ENCODE data around the gene RTTN.

Gene RTTN

DNA sequence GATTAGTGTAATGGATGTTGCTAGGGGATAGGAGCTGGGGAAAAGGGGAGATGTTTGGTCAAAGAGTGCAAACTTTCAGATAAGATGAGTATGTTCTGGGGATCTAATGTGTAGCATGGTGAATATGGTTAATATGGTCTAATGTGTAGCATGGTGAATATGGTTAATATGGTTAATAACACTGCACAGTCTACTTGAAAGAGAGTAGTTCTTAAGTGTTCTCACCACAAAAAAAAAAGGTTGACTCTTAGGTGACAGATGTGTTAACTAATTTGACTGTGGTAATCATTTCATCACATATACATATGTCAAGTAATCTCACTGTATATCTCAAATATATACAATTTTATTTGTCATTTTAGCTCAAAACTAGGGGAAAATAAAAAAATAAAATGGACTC lies 136.5 kb downstream of the RTTN start:
- no peak overlapping the region for H2AFZ ChIP-seq (ENCODE audit: low read depth, low read length)

DNA sequence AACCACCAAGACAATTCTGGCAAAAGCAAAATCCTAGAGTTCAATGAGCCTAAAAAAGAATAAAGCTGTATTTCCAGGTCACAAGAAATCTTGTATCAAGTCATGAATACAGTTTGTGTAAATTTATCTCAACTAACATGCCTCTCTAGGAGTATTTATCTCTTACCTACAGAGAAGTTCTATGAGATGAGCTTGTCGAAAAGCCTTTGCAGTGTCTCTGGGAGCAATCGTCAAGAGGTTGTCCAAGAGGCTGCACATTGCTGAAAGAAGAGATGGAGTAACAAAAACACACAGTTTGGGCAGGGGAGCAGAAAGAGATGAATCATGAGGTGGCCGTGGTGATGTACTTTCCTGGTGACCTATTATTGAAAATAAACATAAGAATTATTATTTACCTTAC lies 145.8 kb downstream of the RTTN start:
- no peaks in the 10 kb centered on the region for H3K4me1 ChIP-seq (ENCODE audit: control insufficient read depth, insufficient read depth, low read depth, low read length)
- H3K23ac ChIP-seq (ENCODE audit: low read length in 2 of 2) = no peak overlapping the region
- no peaks in the 10 kb centered on the region for H3K79me1 ChIP-seq (replicated peaks; ENCODE audit: low read length, poor library complexity, severe bottlenecking)
- H2AFZ ChIP-seq (ENCODE audit: low read depth, low read length) = no peak overlapping the region
- H3K9ac ChIP-seq (ENCODE audit: low read length) = no peak overlapping the region
- no peak overlapping the region for H3K4me3 ChIP-seq (ENCODE audit: insufficient read depth in 1 of 2, low read depth in 1 of 2, low read length in 2 of 2)
- no peak overlapping the region for H2BK12ac ChIP-seq (ENCODE audit: low read length in 2 of 2)
- no peak overlapping the region for H2BK120ac ChIP-seq (ENCODE audit: low read depth, low read length)
- H4K91ac ChIP-seq (ENCODE audit: low read length) = no peak overlapping the region
- no peak overlapping the region for H2BK5ac ChIP-seq (ENCODE audit: low read depth, low read length, poor library complexity, severe bottlenecking)
- H2BK15ac ChIP-seq (ENCODE audit: low read depth, poor library complexity, severe bottlenecking) = no peak overlapping the region
- no peak overlapping the region for H3K18ac ChIP-seq (ENCODE audit: low read depth in 1 of 2, low read length in 2 of 2)
- no peaks in the 10 kb centered on the region for H3K27me3 ChIP-seq (ENCODE audit: control insufficient read depth in 1 of 2, insufficient read depth in 1 of 2, low read length in 2 of 2)
- H3K4ac ChIP-seq (ENCODE audit: low read depth in 1 of 2, low read length in 2 of 2) = no peak overlapping the region
- no peak overlapping the region for H4K8ac ChIP-seq (ENCODE audit: low read length)
- no peaks in the 10 kb centered on the region for H3K9me3 ChIP-seq (ENCODE audit: control insufficient read depth, low read length)
- H3K4me2 ChIP-seq (ENCODE audit: low read length, poor library complexity, severe bottlenecking) = no peak overlapping the region
- no peak overlapping the region for H3K14ac ChIP-seq (ENCODE audit: low read length in 2 of 2)
- H3K36me3 ChIP-seq (ENCODE audit: control insufficient read depth in 1 of 2, insufficient read depth in 2 of 2, low read depth in 1 of 2, low read length in 2 of 2) = peaks cover 0 to 18% of the 10 kb centered on the region in 2 experiments
- no peak for DNase-seq
- no peak overlapping the region for H3K27ac ChIP-seq (ENCODE audit: low read length, poor library complexity, severe bottlenecking)
- 93% methylated on average over 2 of the region's 3 CpGs for WGBS
- H2AK5ac ChIP-seq (ENCODE audit: low read length, severe bottlenecking) = no peak overlapping the region

More for the DNA sequence above, 136.5 kb downstream of the RTTN start:
- no peak overlapping the region for H2BK15ac ChIP-seq (ENCODE audit: low read depth, poor library complexity, severe bottlenecking)
- no peak overlapping the region for H2BK5ac ChIP-seq (ENCODE audit: low read depth, low read length, poor library complexity, severe bottlenecking)
- no peak overlapping the region for H4K8ac ChIP-seq (ENCODE audit: low read length)
- H3K27me3 ChIP-seq (ENCODE audit: control insufficient read depth in 1 of 2, insufficient read depth in 1 of 2, low read length in 2 of 2) = no peaks in the 10 kb centered on the region
- H3K79me1 ChIP-seq (replicated peaks; ENCODE audit: low read length, poor library complexity, severe bottlenecking) = no peaks in the 10 kb centered on the region
- no peak overlapping the region for H2BK12ac ChIP-seq (ENCODE audit: low read length in 2 of 2)
- no peak overlapping the region for H3K4ac ChIP-seq (ENCODE audit: low read depth in 1 of 2, low read length in 2 of 2)
- H3K27ac ChIP-seq (ENCODE audit: low read length, poor library complexity, severe bottlenecking) = no peak overlapping the region
- H2BK120ac ChIP-seq (ENCODE audit: low read depth, low read length) = no peak overlapping the region
- no peak overlapping the region for H3K4me2 ChIP-seq (ENCODE audit: low read length, poor library complexity, severe bottlenecking)
- no peaks in the 10 kb centered on the region for H3K9me3 ChIP-seq (ENCODE audit: control insufficient read depth, low read length)
- no peak overlapping the region for H3K9ac ChIP-seq (ENCODE audit: low read length)
- no peak for DNase-seq
- H4K91ac ChIP-seq (ENCODE audit: low read length) = no peak overlapping the region
- no peak overlapping the region for H2AK5ac ChIP-seq (ENCODE audit: low read length, severe bottlenecking)
- no peak overlapping the region for H3K4me3 ChIP-seq (ENCODE audit: insufficient read depth in 1 of 2, low read depth in 1 of 2, low read length in 2 of 2)
- H3K14ac ChIP-seq (ENCODE audit: low read length in 2 of 2) = no peak overlapping the region
- H3K18ac ChIP-seq (ENCODE audit: low read depth in 1 of 2, low read length in 2 of 2) = no peak overlapping the region
- no peak overlapping the region for H3K23ac ChIP-seq (ENCODE audit: low read length in 2 of 2)
- no peaks in the 10 kb centered on the region for H3K4me1 ChIP-seq (ENCODE audit: control insufficient read depth, insufficient read depth, low read depth, low read length)
- H3K36me3 ChIP-seq (ENCODE audit: control insufficient read depth in 1 of 2, insufficient read depth in 2 of 2, low read depth in 1 of 2, low read length in 2 of 2) = no peaks in the 10 kb centered on the region

DNA sequence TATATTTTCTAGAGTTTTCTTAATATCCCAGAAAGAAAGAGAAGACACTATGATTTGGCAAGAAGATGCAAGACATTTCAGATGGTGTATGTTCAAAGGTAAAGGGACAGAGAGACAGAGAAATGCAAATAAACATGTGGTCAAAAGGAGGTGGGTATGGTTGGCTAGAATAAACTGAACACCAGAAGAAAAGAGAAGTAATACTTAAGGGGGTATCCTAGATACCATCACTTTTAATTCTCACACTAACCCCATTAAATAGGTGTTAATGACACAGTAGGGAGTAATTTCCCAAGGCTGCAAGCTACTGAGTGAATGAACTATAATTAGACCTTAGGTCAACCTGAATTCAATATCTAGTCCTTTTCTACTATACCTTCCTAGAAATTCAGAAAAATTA lies 146.6 kb downstream of the RTTN start:
- Histone ChIP-seq H3K14ac (ENCODE audit: low read length in 2 of 2) (no peak overlapping the region), H3K4me3 (ENCODE audit: insufficient read depth in 1 of 2, low read depth in 1 of 2, low read length in 2 of 2) (no peak overlapping the region), H3K79me1 (replicated peaks; ENCODE audit: low read length, poor library complexity, severe bottlenecking) (no peaks in the 10 kb centered on the region), H3K9me3 (ENCODE audit: control insufficient read depth, low read length) (no peaks in the 10 kb centered on the region), H2AK5ac (ENCODE audit: low read length, severe bottlenecking) (no peak overlapping the region), H3K27ac (ENCODE audit: low read length, poor library complexity, severe bottlenecking) (no peak overlapping the region), H3K4ac (ENCODE audit: low read depth in 1 of 2, low read length in 2 of 2) (no peak overlapping the region), H3K9ac (ENCODE audit: low read length) (no peak overlapping the region), H2BK120ac (ENCODE audit: low read depth, low read length) (no peak overlapping the region), H3K4me1 (ENCODE audit: control insufficient read depth, insufficient read depth, low read depth, low read length) (no peaks in the 10 kb centered on the region), H3K36me3 (ENCODE audit: control insufficient read depth in 1 of 2, insufficient read depth in 2 of 2, low read depth in 1 of 2, low read length in 2 of 2) (peaks cover 0 to 18% of the 10 kb centered on the region in 2 experiments), H2BK15ac (ENCODE audit: low read depth, poor library complexity, severe bottlenecking) (no peak overlapping the region), H3K18ac (ENCODE audit: low read depth in 1 of 2, low read length in 2 of 2) (no peak overlapping the region), H4K91ac (ENCODE audit: low read length) (no peak overlapping the region), H2BK12ac (ENCODE audit: low read length in 2 of 2) (no peak overlapping the region), H3K4me2 (ENCODE audit: low read length, poor library complexity, severe bottlenecking) (no peak overlapping the region), H3K27me3 (ENCODE audit: control insufficient read depth in 1 of 2, insufficient read depth in 1 of 2, low read length in 2 of 2) (no peaks in the 10 kb centered on the region), H2AFZ (ENCODE audit: low read depth, low read length) (no peak overlapping the region), H3K23ac (ENCODE audit: low read length in 2 of 2) (no peak overlapping the region), H2BK5ac (ENCODE audit: low read depth, low read length, poor library complexity, severe bottlenecking) (no peak overlapping the region), H4K8ac (ENCODE audit: low read length) (no peak overlapping the region)
- no peak for DNase-seq

DNA sequence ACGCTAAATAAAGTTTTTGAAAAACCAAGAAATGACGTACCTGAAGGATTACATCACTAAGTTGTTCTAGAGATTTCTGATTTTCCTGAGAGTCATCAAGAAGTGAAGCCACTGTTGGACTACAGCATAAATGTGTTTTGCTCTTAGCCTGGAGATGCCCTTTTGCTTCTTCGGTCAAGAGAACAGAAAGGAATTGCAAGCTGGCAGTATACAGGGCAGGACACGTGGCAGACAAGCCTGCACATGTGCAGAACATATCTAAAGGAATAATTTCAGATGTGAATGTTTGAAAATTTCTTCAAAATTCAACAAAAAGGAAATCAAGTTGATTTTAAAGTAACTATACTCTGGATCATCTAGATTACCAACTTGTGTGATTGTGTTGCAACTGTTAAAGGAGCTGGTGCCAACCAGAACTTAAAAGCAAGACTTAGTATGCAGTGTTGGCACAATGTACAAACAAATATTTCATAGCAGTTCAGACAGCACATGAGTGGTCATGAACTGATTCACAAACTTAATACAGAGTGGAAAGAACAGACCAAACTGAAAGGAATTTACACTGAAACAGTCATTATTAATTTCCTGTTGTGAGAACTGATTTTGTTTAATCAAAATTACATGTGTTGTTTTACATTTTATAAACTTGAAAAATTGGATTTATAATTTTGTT lies 157.4 kb downstream of the RTTN start:
- H3K4me1 ChIP-seq (ENCODE audit: control insufficient read depth, insufficient read depth, low read depth, low read length) = peaks cover 2% of the 10 kb centered on the region
- H3K4me3 ChIP-seq (ENCODE audit: insufficient read depth in 1 of 2, low read depth in 1 of 2, low read length in 2 of 2) = peak overlapping the region in 1 of 2 experiments; percentile 31
- no peaks in the 10 kb centered on the region for H3K9me3 ChIP-seq (ENCODE audit: control insufficient read depth, low read length)
- peaks cover 0 to 13% of the 10 kb centered on the region in 2 experiments for H3K36me3 ChIP-seq (ENCODE audit: control insufficient read depth in 1 of 2, insufficient read depth in 2 of 2, low read depth in 1 of 2, low read length in 2 of 2)
- H2BK5ac ChIP-seq (ENCODE audit: low read depth, low read length, poor library complexity, severe bottlenecking) = no peak overlapping the region
- H3K4me2 ChIP-seq (ENCODE audit: low read length, poor library complexity, severe bottlenecking) = no peak overlapping the region
- H4K8ac ChIP-seq (ENCODE audit: low read length) = no peak overlapping the region
- H3K23ac ChIP-seq (ENCODE audit: low read length in 2 of 2) = no peak overlapping the region
- no peak overlapping the region for H3K14ac ChIP-seq (ENCODE audit: low read length in 2 of 2)
- peak; percentile 5 for DNase-seq
- no peak overlapping the region for H3K27ac ChIP-seq (ENCODE audit: low read length, poor library complexity, severe bottlenecking)
- H3K79me1 ChIP-seq (replicated peaks; ENCODE audit: low read length, poor library complexity, severe bottlenecking) = no peaks in the 10 kb centered on the region
- H3K27me3 ChIP-seq (ENCODE audit: control insufficient read depth in 1 of 2, insufficient read depth in 1 of 2, low read length in 2 of 2) = no peaks in the 10 kb centered on the region
- no peak overlapping the region for H2BK120ac ChIP-seq (ENCODE audit: low read depth, low read length)
- no peak overlapping the region for H2BK12ac ChIP-seq (ENCODE audit: low read length in 2 of 2)
- H3K18ac ChIP-seq (ENCODE audit: low read depth in 1 of 2, low read length in 2 of 2) = peak overlapping the region in 1 of 2 experiments; percentile 56
- over 99% methylated on average over 4 of the region's 4 CpGs for WGBS
- no peak overlapping the region for H3K4ac ChIP-seq (ENCODE audit: low read depth in 1 of 2, low read length in 2 of 2)
- H3K9ac ChIP-seq (ENCODE audit: low read length) = peak overlapping the region; percentile 81
- H2AFZ ChIP-seq (ENCODE audit: low read depth, low read length) = no peak overlapping the region
- no peak overlapping the region for H2AK5ac ChIP-seq (ENCODE audit: low read length, severe bottlenecking)
- H4K91ac ChIP-seq (ENCODE audit: low read length) = no peak overlapping the region
- no peak overlapping the region for H2BK15ac ChIP-seq (ENCODE audit: low read depth, poor library complexity, severe bottlenecking)

Data from mesenchymal stem cell (in vitro differentiated cells and primary cell).